HTERT RPE-1 (cell line): ENCODE data around the gene DDX19B.
"Not testable (repeated sequence)": the region's sequence is repeated elsewhere in the genome, so short reads cannot be mapped to it uniquely, and the experiment has no call there.

Experiments
- in situ Hi-C: fragments of 300-500 bp; cut with MboI; formaldehyde crosslinking; loops from 4 replicates; pipeline ENCODE4 v1.14.3; 2020; ENCODE audit warnings: low sequenced_read_pairs

The DDX19B gene

GRCh38 chr16:70298988-70299938 is at the start of gene DDX19B:
DDX19B (plus strand) TSS chr16:70299186; CDS start chr16:70299298, 112 bp downstream.
- in situ Hi-C loops: no loop called here

GRCh38 chr16:70249697-70250096 is 49.3 kb upstream of the DDX19B start:
- in situ Hi-C loops: not testable (repeated sequence)

GRCh38 chr16:70250748-70251628 is 48.0 kb upstream of the DDX19B start:
- in situ Hi-C loops: no loop called here

- in situ Hi-C loops: no loop called here
Observed at GRCh38 chr16:70251629-70252354, 47.2 kb upstream of the DDX19B start, which contains the start of gene EXOSC6. EXOSC6 (minus strand) TSS chr16:70251940; CDS start chr16:70251900, 40 bp downstream.

GRCh38 chr16:70252355-70252988 is 46.5 kb upstream of the DDX19B start:
- in situ Hi-C loops: no loop called here

- in situ Hi-C loops: no loop called here
Observed at GRCh38 chr16:70253291-70254106, 45.5 kb upstream of the DDX19B start.

- in situ Hi-C loops: no loop called here
Observed at GRCh38 chr16:70254180-70254964, 44.6 kb upstream of the DDX19B start.

- in situ Hi-C loops: no loop called here
Observed at GRCh38 chr16:70254965-70255286, 44.1 kb upstream of the DDX19B start.

- in situ Hi-C loops: no loop called here
Observed at GRCh38 chr16:70255574-70255973, 43.4 kb upstream of the DDX19B start.

- in situ Hi-C loops: no loop called here
Observed at GRCh38 chr16:70257391-70257790, 41.6 kb upstream of the DDX19B start.

GRCh38 chr16:70258065-70258464 is 40.9 kb upstream of the DDX19B start:
- in situ Hi-C loops: no loop called here

GRCh38 chr16:70258946-70259345 is 40.0 kb upstream of the DDX19B start:
- in situ Hi-C loops: no loop called here

- in situ Hi-C loops: not testable (repeated sequence)
Observed at GRCh38 chr16:70259903-70260302, 39.1 kb upstream of the DDX19B start.

GRCh38 chr16:70267516-70267915 is 31.5 kb upstream of the DDX19B start:
- in situ Hi-C loops: no loop called here

GRCh38 chr16:70267922-70268321 is 31.1 kb upstream of the DDX19B start:
- in situ Hi-C loops: not testable (repeated sequence)

GRCh38 chr16:70269471-70269870 is 29.5 kb upstream of the DDX19B start:
- in situ Hi-C loops: no loop called here

GRCh38 chr16:70270176-70270575 is 28.8 kb upstream of the DDX19B start:
- in situ Hi-C loops: no loop called here

- in situ Hi-C loops: no loop called here
Observed at GRCh38 chr16:70271696-70272095, 27.3 kb upstream of the DDX19B start.

GRCh38 chr16:70276392-70276791 is 22.6 kb upstream of the DDX19B start:
- in situ Hi-C loops: no loop called here
